GM18867 (cell line): ENCODE data around the gene FAM20C.
"Not testable (repeated sequence)": the region's sequence is repeated elsewhere in the genome, so short reads cannot be mapped to it uniquely, and the experiment has no call there.

Experiments
- ATAC-seq: cut with Tn5 transposase; IDR thresholded peaks from one replicate; pipeline ENCODE4 v1.9.1; 2021; ENCODE audit warnings: mild to moderate bottlenecking, moderate library complexity; ENCODE audit not compliant: unreplicated experiment

Gene FAM20C

DNA sequence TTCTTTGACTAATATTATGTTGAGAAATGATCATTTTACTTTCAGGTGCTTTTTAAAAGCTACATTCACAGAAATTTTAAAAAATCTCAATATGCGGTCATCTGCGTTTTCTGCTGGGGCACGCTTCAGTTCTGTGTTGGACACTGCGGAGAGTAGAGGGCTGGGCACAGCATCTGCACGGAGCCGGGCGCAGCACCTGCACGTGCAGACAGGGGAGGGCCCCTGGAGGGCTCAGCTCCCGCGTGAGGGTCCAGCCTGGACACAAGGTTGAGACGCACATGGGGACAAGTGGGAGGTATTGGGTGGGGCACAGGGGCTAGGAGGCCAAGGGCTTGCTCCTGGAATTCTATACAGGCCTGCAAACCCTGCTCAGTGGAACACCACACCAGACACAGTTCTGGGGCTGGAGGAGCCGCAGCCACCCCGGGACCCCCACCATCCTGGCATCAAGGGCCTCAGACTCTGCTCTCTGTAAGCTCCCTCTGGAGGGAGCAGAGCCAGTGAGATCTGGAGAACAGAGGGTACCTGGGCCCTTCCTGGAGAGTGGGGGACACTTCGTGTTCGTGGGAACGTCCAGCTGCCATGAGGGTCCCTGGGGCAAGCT lies 20.4 kb upstream of the FAM20C start:
- no peak for ATAC-seq

DNA sequence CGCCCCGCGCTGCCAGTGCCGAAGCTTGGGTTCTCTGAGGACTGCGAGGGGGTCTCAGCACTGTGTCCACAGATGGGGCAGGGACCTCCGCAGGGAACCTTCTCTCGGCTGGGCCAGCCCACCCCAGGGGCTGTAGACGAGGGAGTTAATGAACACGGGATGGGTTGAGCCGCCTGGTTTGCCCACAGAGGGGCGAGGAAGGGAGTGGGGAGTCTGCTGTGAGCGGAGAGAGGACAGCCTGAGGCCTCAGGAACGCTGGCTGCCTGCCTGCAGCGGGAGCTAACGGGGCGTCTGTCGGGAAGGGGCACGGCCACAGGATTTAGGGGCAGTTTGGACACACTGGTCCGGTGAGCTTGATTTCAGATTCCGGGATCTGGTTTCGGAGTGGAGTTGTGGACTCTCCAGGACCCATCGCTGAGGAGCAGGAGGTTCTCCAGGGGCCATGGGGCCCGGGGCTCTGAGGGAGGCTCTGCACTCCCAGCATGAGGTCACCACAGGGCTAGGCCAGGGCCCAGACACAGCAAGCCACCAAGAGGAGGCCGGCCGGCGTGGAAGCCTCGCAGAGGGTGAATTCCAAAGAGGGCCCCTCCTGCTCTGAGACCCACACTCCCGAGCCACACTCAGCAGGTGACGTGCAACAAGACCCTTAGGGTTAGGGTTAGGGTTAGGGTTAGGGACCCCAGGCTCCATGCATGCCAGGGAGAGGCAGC lies 19.0 kb upstream of the FAM20C start:
- ATAC-seq, result no peak

DNA sequence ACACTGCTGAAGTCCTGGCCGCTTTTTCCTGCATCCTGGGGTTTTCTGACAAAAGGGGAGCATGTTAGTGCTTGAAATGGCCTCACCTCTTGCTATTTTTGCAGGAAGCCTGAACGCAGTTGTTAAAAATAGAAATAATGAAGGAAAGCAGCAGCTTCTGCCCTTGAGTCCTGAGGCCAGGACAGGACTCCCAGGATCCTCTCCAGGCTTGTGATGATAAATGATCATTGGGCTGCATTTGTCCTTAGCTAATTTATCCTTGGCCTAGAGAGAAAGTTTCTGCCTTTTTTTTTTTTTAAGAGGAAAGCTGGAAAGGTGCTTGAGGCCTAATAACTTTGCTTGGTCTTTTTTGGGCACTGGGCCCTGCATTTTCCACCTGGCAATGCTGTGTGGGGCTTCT lies 17.7 kb upstream of the FAM20C start:
- ATAC-seq, result no peak

DNA sequence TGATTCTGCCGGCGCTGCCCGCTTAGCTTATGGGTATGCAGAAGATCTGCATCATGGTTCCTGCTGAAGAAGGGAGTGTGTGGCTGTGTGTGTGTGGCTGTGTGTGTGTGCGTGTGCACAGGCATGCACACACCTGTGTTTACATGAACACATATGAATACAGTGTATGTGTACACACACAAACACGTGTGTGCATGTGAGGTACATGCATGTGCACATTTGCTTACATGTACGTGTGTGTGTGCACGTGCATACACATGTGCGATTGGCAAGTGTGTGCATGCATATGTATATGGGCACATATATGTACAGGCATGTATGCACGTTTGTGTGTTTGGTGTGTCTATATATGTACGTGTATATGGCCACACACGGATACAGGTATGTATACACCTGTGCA lies 16.4 kb upstream of the FAM20C start:
- ATAC-seq, result no peak

DNA sequence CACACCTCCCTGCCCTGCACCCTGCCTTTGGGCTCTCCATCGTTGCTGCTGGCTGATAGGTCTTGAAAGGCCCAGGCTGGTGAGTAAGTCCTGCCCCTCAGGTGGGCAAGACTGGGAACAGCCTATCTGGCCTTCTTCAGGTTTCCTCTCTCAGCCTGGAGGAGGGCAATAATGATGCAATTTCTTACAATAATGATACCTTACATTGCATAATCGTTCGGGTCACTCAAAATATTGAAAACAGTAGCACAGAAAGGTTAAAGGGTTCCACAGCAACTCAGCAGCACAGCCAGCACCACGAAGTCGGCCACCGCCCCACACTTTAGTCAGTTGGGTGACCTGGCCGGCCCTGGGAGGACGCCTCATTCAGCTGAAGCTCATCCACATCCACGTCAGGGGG lies 16.0 kb upstream of the FAM20C start:
- no peak for ATAC-seq

DNA sequence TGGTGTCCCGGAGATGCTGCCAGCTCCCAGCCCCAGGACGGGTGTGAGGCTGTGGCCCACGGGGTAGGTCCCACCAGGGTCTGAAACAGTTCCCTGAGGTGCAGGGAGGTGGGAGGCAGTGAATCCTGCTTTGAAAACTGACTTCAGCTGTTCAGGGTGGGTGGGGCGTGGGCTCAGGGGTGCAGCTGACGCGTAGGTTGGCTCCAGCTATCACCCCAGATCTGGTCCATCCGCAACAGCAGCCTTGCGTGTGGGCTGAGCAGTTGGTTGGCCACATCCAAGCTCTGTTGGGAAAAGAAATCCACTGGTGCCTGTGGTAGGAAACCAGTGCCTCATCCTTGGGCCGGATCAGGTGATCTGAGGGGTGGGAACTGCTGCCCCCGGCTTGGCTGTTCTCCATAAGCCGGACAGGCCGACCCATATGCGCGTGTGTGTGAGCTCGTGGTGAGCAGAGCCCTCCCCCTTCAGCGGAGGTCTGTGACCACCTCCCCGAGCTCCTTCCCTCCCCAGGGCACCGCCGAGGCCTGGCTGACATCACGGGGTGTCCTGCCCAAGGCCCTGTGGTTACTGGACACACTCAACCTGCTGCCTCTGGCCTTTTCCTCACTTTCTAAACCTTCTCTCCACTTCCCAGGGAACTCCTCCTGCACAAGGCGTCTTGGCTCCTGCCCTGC lies 15.4 kb upstream of the FAM20C start:
- no peak for ATAC-seq

DNA sequence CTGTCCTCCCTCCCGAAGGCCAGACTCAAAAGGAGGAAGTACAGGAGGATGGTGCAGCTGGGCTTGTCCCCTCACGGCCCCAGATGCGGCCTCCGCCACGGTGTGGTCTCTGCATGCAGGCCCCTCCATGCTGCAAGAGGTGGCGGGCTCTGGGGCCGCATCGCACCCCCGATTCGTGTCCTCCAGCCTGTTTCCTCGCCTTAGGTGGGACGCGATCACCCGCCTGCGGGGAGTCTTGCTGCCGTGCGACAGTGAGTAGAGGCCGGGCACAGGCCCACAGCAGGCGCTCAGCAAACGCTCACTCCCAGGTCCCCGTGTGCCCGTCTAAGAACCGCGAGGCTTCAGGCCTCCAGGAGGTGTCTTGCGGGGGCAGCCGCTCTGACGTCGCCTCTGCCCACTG lies 13.9 kb upstream of the FAM20C start:
- ATAC-seq, result no peak

DNA sequence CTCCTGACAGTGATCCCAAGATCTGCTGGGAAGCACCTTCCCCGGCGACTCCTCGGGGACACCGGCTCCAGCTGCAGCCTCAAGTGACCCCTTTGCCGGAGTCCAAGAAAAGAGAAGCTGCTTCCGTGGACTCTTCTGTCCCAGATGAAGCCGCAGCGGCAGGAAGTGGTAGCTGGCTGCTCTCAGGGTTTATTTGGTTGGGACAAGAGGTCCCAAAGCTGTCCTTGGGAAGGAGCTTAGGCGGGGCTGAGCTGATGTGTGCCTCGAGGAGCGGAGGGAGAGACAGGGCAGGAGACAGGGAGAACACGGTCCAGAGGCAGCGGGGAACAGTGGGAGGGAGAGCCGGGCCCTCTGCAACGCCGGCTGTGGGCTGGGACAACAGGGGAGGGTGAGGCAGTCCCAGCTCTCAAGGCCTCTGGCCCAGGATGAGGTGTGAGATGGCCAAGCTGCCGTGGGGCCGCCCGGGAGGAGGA lies 13.1 kb upstream of the FAM20C start:
- ATAC-seq, result no peak

DNA sequence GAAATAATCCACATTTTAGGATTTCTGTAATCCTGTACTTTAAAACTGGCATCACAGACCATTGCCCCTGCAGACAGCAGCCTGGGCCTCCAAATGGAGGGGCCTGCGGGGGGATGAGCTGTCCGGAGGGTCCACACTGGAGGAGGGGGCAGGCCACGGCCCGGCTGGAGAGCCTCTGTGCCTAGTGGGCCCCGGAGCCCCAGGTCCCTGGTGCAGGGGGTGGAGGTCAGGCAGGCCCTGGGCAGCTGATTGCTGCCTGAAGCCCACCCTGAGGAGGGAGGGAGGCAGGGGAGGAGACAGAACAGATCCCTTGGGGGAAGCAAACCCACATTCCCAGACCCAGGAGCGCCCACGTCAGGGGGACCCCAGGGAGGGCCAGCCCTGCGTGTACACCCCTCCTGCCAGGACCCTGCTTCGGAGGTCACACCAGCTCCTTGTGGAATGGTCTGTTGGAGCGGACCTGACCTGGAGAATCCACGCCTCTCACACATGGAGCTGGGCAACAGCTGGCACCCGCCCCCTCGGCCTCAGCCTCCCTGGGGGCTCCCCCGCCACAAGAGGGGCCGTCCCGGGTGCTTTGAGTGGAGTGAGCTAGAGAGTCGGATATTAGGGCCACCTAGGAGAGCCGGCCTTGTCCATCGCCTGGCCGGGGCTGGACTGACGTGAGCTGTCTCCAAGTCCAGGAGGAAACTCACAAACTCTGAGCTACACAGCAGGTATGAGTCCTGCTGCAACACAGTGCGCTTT lies 12.2 kb upstream of the FAM20C start:
- ATAC-seq, result no peak

DNA sequence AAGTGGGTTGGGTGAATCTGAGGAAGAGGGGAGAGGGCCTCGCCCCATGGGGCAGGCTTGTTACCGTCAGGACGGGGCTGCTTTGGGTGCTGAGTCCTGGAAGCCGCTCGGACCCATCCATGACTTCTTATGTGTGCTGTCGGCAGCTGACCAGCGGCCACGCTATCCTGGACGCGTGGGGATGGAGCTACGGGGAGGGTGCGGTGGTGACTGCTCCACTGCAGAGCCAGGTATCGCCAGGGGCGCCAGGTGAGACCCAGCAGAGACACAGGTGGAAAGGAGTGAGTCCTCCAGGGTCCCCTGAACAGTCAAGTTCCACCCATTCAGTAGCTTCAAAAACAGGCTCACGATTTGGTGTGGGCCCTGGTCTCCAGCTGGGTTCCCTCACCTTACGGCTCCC lies 10.6 kb upstream of the FAM20C start:
- no peak for ATAC-seq

DNA sequence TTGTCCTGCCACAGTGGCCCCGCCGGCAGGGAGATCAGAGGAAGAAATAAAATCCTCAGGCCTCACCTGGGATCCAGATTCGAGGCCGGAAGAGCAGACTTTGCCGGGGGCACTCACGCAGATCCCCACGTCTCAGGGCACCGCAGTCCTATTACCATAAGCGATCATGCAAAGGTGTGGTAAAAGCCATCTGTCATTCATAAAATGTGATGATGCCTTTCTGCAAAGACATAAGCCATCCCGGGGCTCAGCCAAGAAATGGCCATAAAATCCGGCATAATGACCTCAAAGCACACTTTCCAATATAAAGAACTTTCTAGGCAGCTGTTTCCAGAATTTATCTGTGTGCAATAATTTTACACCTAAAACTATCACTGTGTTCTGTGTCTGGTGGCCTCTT lies 9.9 kb upstream of the FAM20C start:
- not testable (repeated sequence) for ATAC-seq

DNA sequence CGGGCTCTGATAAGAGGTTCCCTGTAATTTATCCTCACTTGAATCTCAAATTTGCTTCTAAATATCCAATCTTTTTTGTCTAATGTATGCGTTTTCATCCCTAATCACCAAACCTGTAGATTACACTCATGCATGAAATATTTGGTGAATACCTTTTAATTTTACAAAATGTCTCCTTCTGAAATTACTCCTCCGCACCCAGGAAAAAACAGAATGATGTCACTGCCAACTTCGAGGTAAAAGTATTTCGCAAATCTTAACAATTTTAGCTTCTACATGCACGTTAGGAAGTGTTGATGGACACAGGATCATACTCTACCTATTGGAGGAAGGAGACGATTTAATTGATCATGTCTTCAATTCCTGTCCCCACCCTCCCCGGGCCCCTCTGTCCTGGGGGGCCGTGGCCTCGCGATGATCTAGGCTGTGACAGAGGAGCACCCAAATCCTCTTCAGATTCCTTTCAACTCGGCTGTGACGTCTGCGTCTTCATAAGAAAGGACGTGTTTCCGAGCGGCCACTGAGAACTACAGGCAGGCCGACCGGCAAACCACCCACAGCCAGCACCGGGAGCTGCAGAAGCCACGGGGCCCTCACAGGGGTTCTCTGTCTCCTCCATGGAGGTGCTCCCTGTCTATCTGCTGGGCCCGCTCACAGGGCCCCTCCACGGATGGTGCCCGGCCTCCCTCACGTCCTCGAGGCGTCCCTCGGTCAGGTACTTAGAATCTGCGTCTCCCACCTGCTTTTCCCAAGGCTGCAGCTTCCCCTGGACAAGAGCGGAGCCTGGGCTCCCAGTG lies 8.7 kb upstream of the FAM20C start:
- no peak for ATAC-seq

DNA sequence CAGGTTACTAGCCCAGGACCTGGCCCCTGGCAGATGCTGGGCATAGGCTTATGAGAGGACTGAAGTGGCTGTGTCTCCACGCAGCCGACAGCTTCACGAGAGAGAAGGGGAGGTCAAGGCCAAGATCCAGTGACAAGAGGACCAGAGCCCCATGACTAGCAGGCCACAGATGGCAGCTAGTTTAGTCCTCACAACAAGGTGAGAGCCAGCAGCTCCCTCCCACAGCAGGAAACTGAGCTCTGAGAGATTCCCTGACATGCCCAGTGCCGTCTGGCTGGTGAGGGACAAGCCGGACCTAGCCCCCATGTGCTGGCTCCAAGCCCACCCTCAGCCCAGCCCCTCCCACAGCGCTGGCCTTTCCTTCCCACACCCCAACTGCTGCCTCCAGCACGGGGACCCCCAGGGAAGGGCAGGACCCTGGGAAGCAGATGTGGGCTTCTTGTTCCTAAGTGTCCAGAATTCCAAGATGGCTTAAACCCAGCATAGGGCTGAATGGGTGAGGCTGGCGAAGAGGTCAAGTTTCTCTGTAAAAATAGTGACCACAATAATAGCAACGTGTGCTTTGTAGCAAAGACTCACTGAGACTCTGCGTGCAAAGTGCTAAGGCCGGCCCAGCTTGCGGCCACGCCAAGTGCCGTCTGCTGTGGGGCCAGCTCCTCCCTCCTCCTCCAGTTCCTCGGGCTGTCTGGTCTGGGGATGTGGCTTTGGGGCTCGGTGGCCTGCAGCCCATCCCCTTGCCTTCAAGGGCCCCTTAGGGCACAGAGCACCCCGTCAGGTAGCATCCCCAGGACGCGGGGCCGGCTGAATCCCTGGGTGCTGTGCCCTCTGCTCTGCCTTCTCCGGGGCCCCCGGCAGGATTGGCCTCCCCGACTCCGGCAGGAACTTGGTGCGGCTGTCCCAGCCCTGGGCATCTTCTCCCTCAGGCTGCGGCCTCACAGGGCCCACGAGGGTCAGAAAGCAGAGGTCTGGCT lies 7.8 kb upstream of the FAM20C start:
- ATAC-seq, result no peak

DNA sequence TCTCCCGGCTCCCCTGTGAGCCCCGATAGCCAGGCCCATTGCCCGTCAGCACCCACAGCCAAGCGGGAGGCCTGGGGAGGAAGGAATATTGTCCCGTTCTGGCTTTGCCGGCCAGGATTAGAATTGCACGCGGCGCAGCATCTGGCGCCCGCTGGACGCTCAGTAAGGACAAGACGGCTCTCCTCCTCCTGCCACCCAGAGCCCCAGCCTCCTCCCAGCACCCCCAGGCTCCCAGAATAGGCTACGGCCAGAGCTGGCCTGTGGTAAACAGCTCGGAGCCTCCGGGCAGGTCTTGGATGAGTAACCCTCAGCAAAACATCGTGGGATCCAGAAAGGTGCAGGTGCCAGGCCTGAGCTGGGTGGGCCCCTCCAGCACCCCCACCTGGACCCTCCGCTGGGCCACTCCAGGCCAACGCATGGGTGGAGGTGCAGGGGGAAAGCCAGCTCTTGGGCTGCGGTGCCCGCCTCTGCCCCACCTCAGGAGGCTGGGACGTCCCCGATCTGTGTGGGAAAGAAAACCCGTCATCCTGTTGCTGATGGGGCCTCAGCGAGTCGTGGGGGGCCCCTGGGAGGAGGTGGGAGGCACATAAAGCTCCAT lies 5.8 kb upstream of the FAM20C start:
- ATAC-seq, result no peak

DNA sequence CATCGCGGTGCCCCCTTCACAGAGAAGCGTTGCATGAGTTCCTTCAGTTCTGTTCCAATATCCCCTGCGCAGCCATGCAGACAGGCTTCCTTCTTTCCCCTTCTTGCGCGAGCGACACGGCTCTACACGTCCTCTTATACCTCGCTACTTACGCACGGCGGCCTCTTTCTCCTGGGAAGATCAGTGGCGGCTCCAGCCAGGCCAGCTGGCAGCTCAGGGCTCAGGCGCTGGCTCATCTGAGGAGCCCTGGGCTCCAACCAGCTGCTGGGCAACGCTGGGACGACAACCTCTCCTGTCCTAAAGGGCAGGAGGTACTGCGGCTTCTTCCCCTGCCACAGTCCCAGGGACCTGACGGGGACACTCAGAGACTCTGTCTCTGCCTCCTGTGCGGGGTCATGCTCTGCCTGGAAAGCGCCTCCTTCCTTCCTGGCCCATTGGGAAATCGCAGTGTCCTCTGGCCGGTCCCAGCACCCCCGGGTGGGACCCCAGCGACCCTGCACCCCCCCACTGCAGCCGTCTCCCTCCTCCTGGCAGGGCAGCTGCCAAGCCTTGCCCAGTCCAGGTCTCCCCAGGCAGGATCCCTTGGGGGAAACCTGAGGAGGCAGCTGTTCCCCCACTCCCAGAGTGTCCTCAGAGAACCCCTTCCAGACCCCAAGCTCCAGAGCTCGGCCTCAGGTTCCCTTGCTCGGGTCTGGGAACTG lies 5.0 kb upstream of the FAM20C start:
- ATAC-seq, result no peak

DNA sequence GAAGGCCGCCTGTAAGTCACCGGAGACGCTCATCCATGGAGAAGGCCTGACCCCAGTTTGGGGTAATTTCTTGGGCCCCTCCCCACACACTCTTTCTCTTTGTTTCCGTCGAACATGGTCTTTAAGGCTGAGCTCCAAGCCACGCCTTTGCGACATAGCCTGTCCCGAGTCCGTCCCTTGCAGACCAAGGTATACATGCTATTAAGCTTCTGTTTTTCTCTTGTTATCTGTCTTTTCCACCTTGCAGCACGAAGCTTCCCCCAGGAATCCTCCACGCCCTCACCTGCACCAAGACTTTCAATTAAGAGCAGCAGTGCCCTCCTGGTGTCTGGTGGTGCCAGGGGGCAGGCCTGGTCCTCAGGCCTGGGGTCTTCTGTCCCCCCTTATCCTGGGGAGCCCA lies 4.2 kb upstream of the FAM20C start:
- no peak for ATAC-seq

DNA sequence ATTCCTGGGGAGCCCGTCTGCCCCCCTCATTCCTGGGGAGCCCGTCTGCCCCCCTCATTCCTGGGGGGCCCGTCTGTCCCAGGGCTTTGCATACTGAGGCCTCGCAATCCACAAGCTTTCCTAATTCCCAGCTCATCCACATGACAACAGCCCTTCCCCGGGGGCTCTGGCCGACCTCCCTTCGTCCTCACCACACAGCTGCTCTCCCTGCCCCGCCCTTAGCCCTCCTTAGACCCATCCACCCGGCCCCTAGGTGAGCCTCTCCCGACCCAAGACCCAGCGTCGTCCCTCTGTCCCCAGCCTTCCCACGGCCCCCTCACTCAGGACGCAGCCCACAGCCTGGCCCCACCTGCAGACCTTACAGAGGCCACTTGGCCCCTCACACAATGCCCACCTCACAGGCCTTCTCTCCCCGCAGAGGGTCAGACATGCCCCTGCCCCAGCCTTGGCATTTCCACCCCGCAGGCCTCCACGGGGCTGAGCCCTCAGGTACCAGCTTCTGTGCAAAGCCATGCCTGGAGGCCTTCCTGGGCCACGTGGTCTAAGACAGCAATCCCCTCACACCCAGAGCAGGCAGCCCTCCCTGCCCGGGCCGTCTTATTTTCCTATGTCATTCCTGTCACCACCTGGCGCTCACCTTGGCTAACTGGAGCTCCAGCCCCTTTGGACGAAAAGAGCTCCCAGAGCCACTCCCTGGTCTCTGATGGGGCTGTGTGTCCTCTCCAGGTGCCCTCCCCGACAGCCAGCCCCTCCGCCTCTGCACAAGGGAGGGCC lies 3.5 kb upstream of the FAM20C start:
- no peak for ATAC-seq

DNA sequence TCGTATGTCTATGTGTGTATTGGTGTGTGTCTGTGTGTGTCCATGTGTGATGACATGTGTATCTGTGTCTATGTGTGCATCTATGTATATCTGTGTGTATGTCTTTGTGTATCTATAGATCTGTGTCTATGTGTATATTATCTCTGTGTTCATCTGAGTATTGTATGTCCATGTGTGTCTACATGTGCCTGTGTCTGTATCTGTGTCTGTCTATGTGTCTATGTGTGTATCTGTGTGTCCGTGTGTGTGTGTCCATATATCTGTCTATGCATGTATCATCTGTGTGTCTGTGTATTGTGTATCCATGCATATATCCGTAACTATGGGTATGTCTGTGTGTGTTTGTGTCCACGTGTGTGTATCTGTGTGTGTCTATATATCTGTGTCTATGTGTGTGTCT lies 2.7 kb upstream of the FAM20C start:
- ATAC-seq, result no peak
